GM12873 (cell line): ENCODE data around the gene CDH4.

Experiments used
- TF ChIP-seq, protein P1 (sequence below): IDR thresholded peaks from 2 replicates; pipeline ENCODE4 v1.5.1; 2012; ENCODE audit warnings: low read depth, mild to moderate bottlenecking, moderate library complexity, low read length, control low read depth; ENCODE audit not compliant: insufficient read depth; ENCODE audit errors: missing control alignments

CDH4 gene

DNA sequence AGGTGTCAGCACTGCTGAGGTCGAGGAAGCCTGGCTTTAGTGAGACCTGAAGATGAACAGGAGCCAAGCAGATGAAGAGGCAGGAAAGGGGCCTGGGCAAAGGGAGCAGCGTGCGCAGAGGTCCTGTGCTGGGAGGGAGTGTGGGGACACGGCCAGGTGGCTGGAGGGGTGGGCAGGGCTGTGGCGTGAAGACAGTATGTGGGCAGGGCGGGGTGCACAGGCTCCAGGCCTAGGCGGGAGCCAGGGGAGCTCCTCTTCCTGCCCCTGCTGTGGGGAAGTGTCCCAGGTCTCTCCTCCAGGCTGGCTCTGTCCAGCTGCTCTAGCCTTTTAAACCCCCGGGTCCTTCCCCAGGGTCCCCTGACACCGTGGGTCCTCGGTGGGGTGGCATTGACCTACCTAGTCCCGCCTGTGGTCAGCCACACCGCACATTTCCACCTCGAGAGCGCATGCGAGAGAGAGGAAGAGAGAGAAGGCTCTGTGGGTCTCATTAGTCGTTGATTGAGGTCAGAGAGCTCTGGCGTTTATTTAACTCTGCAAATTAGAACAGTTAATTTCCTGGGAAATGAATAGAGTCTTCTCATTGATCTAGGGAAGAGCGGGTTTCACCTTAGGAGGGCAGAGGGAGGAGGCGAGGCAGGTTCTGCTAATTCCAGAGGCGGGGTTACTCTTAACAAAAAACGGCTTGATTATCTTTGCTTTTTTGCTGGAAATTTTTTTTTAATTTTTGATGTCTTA is 68.8 kb downstream of the CDH4 start:
- TF ChIP-seq, protein P1, sequence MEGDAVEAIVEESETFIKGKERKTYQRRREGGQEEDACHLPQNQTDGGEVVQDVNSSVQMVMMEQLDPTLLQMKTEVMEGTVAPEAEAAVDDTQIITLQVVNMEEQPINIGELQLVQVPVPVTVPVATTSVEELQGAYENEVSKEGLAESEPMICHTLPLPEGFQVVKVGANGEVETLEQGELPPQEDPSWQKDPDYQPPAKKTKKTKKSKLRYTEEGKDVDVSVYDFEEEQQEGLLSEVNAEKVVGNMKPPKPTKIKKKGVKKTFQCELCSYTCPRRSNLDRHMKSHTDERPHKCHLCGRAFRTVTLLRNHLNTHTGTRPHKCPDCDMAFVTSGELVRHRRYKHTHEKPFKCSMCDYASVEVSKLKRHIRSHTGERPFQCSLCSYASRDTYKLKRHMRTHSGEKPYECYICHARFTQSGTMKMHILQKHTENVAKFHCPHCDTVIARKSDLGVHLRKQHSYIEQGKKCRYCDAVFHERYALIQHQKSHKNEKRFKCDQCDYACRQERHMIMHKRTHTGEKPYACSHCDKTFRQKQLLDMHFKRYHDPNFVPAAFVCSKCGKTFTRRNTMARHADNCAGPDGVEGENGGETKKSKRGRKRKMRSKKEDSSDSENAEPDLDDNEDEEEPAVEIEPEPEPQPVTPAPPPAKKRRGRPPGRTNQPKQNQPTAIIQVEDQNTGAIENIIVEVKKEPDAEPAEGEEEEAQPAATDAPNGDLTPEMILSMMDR = no peak

DNA sequence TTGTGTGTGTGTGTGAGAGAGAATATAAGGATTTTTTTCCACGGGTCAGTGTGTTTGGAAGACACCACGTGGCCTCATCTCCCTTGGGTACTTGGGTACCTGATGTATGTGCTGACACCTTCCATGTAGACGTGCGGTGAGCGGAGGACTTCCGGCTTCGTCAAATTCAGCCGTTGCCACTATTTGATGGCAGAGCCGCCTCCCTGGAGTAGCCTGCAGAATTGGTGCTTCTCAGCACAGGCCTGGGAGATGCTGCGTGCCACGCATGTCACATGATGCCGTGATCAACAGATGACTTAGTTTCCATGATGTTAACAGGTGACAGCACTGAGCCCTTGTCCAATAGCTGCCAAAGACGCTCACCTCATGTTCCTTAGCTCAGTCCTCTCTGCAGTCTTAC is 69.4 kb downstream of the CDH4 start:
- TF ChIP-seq, protein P1 = no peak

DNA sequence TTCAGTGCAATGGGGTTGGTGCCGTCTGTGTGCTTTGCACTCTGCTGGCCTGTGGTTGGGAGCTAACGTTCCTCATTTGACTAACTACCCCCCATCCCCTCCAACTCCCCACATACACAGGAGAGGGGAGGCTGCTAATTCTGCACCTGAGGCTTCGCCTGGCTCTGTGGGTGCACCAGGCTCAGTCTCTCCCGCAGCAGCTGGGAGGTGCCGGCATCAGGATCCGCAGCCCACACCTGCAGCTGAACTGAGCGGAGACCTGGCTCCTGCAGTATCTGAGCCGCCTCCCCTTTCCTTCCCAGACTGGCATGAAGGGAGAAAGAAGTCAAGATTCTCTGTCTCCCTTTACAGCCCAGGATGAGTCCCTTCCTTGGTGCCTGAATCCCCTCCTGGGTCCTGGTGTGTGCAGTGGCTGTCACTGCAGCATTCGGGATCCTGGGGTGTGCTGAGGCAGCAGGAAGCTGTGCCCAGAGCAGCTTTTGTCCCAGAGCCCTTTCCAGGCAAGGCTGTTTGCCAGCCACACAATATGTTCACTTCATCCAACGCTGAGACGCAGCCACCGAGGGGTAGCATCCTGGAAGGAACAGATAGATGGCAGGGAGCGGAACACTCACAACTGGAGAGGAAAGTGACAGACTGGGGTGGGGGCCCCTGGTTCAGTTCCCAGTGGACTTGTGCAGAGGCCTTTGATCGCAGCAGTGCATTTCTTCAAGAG is 70.2 kb downstream of the CDH4 start:
- TF ChIP-seq, protein P1 = no peak

DNA sequence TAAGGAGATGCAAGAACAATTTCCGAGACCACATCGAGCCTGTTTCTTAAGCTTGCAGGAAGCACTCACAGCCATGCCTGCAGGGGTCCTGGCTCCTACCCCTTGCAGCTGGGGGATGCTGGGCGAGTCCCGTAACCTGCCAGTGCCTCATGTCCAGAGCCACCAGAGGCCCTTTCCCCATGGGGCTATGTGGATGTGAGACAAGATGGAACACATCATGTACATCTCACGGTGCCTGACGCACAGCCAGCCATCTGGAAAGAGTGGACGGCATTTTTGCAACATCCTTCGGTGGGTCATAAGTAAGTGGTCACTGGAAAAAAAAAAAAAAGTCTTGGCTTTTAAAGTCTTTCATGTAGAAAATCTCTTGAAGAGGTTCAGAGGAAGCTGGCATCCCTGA is 72.8 kb downstream of the CDH4 start:
- TF ChIP-seq, protein P1 = no peak

DNA sequence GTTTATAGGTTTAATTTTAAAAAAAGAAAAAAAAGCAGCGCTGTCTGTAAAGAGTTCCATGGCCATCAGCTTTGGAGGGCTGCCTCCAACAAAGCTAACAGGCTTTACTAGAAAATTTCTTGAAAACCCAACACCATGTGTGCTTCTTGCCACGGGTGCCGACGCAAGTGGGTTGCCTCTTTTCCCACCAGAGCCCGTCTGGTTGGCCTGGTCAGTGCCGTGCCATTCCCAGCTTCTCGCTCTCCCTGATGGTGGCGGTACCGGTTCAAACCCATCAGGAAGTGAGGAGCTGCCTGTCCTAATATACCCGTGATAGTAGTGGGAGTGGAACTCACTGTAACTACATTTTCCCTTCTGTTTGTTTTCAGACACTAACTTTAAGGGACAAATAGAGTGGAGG is 73.7 kb downstream of the CDH4 start:
- TF ChIP-seq, protein P1 = no peak

DNA sequence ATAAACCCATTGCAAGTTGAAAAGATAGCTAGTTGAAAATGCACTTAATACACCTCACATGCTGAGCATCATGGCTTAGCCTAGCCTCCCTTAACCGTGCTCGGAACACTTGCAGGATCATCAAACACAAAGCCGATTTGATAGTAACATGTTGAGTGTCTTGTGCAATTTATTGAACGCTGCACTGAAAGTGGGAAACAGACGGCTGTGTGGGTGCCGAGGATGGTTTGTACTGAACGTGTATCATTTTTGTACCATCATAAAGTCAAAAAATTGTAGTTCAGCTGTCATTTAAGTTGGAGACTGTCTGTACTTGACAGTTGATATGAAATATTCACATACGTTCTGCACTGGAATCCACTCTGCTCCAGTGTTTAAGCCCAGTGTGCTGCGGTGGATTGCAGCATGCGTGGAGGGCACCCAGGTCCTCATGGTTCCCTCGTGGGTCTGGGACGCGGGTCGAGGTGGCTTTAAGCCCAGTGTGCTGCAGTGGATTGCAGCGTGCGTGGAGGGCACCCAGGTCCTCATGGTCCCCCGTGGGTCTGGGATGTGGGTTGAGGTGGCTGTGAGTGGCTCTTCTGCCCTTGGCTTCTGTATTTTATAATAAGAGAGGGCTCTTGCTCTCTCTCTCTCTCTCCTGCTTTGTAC is 77.0 kb downstream of the CDH4 start:
- TF ChIP-seq, protein P1 = no peak

DNA sequence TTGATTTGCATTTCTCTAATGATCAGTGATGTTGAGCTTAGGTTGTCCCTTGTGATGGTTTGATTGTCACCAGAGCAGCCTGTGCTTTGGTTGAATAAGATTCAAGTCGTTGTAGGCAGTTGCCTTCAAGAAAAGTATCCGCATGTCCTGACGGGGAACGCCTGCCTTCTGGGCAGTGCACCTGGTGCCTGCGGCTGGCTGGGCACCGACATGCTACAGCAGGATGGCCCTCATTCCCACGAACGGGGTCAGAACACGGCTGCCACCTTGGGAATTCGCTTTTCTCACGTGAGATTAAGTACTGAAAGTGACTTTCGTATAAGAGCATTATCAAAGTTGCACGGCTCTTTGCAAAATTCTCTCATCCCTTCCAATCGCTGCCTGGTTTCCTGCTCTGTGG is 78.4 kb downstream of the CDH4 start:
- TF ChIP-seq, protein P1 = no peak
